Peyer's patch (tissue), 4 donors: ENCODE results near the gene BCAS3. TPM values are rescaled to one million over a fixed set of nuclear protein-coding genes. Genes with fewer than 3 reads are reported as not detected.

ENCODE experiments used
- DNase-seq, 3 donors: peaks; one replicate each; pipeline ENCODE4 v3.0.0-alpha.2; 2017 to 2019
- H3K27ac ChIP-seq, 4 donors: fragments of 200-600 bp; sonication (generic); one replicate each; pipeline ENCODE4 v1.5.1; 2016 to 2019
- H3K27me3 ChIP-seq, 2 donors: fragments of 200-600 bp; sonication (generic); one replicate each; pipeline ENCODE4 v1.5.1; 2019
- H3K36me3 ChIP-seq, 3 donors: fragments of 200-600 bp; sonication (generic); one replicate each; pipeline ENCODE4 v1.5.1; 2016 to 2019
- H3K4me1 ChIP-seq, 4 donors: fragments of 200-600 bp; sonication (generic); one replicate each; pipeline ENCODE4 v1.5.1; 2016 to 2019
- H3K4me3 ChIP-seq, 4 donors: fragments of 200-600 bp; sonication (generic); 1 replicate in 3 of 4; 2 replicates in 1 of 4; pipeline ENCODE4 v1.5.1; 2016 to 2019; ENCODE audit warnings: mild to moderate bottlenecking in 1 of 4
- H3K9me3 ChIP-seq, 4 donors: fragments of 200-600 bp; sonication (generic); one replicate each; pipeline ENCODE4 v1.5.1; 2016 to 2019; ENCODE audit warnings: mild to moderate bottlenecking in 1 of 4
- POLR2A ChIP-seq, 2 donors: fragments of 450-650 bp; IDR thresholded peaks; one replicate each; pipeline ENCODE4 v1.5.1; 2017; ENCODE audit warnings: antibody characterized with exemption in 2 of 2, mild to moderate bottlenecking in 2 of 2, moderate library complexity in 2 of 2
- total RNA-seq, 4 donors: library from RNA; depleted of rRNA; stranded (reverse); fragments of >200 nt; gene quantifications; one replicate each; pipeline ENCODE4 v1.1.0, GENCODE V29; 2016
- TF ChIP-seq, protein P1 (sequence below), 6 experiments: fragments of 450-650 bp in 4 of 6; fragments of 200-600 bp in 2 of 6; sonication (generic) in 1 of 6; IDR thresholded peaks; one replicate each; pipeline ENCODE4 v1.5.1; 2017 to 2019; ENCODE audit warnings: antibody characterized with exemption in 6 of 6, mild to moderate bottlenecking in 3 of 6, moderate library complexity in 1 of 6

BCAS3 gene
- total RNA-seq, 4 donors from 2014 or later = 25.7 to 109 (median 57.1) TPM

DNA sequence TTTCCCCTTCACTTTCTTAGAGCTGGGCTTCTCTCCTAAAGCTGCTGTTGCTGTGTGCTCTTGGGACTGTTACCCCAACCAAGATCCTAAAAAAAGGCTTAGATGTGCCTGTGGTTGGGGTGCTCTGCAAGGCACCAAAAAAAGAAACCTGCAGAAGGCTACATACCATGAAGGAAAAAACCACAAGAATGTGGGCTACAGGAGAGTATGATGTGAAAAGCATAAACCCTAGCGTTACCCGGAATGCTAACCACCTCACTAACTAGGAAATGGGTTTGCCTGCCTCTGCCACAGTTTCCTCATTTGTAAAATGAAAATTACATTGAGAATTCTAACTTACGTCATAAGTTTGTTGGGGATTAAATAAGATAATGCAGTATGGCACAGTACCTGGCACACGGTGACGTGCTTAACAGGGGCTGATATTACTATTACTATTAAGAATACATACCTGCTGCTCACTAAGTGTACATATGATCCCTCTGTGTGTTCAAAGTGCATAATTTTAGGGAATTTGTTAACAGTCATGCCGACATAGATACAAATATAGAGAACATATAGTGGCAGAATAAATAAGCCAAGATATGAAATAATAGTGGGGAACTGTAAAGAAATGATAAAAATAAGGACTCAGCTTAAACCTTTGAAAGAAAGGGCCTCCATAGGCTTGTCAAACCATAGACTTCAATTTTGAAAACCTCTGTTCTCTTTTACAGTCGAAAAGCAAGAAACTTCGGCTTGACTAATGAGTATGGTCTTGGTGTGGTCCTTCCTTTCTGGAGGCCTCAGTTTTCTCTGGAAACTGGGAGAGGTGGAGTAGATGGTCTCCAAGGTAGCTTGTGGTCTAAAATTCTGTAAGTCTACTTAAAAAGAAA, 544.2 kb downstream of the BCAS3 start:
- no peaks in the 10 kb centered on the region for H3K4me1 ChIP-seq
- H3K36me3 ChIP-seq = no peaks in the 10 kb centered on the region
- TF ChIP-seq POLR2A (IDR thresholded peaks at IDR 0.05) = no peak
- TF ChIP-seq, protein P1, sequence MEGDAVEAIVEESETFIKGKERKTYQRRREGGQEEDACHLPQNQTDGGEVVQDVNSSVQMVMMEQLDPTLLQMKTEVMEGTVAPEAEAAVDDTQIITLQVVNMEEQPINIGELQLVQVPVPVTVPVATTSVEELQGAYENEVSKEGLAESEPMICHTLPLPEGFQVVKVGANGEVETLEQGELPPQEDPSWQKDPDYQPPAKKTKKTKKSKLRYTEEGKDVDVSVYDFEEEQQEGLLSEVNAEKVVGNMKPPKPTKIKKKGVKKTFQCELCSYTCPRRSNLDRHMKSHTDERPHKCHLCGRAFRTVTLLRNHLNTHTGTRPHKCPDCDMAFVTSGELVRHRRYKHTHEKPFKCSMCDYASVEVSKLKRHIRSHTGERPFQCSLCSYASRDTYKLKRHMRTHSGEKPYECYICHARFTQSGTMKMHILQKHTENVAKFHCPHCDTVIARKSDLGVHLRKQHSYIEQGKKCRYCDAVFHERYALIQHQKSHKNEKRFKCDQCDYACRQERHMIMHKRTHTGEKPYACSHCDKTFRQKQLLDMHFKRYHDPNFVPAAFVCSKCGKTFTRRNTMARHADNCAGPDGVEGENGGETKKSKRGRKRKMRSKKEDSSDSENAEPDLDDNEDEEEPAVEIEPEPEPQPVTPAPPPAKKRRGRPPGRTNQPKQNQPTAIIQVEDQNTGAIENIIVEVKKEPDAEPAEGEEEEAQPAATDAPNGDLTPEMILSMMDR (IDR thresholded peaks at IDR 0.05) = no peak
- H3K4me3 ChIP-seq = no peak overlapping the region
- peak overlapping the region in 1 of 4 donors; percentile 18 for H3K27ac ChIP-seq
- no peaks in the 10 kb centered on the region for H3K27me3 ChIP-seq
- no peaks in the 10 kb centered on the region for H3K9me3 ChIP-seq
- no peak for DNase-seq

DNA sequence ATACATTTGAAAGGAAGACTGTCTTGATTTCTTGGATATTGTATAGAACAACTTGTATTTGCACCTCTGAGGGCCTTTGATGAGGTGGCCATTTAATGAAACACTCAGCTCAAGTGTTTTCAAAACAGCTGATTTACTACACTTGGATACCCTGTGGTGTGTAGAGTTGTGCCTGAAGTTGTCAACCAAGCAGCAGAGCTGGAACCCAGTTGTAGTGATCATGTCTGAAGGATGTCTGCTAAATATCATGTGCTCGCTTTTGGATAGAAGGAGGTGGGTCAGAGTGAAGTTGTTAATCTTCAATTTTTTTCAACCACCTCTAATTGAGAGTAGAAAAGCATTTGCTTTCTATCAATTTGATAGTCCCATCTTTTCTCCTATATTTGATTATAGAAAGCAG, 546.1 kb downstream of the BCAS3 start:
- Histone ChIP-seq H3K27me3 (no peaks in the 10 kb centered on the region), H3K36me3 (no peaks in the 10 kb centered on the region), H3K27ac (no peak overlapping the region), H3K4me3 (no peak overlapping the region), H3K4me1 (no peaks in the 10 kb centered on the region), H3K9me3 (no peaks in the 10 kb centered on the region)
- DNase-seq = no peak
- TF ChIP-seq, protein P1 (IDR thresholded peaks at IDR 0.05) = no peak
- TF ChIP-seq POLR2A (IDR thresholded peaks at IDR 0.05) = no peak

DNA sequence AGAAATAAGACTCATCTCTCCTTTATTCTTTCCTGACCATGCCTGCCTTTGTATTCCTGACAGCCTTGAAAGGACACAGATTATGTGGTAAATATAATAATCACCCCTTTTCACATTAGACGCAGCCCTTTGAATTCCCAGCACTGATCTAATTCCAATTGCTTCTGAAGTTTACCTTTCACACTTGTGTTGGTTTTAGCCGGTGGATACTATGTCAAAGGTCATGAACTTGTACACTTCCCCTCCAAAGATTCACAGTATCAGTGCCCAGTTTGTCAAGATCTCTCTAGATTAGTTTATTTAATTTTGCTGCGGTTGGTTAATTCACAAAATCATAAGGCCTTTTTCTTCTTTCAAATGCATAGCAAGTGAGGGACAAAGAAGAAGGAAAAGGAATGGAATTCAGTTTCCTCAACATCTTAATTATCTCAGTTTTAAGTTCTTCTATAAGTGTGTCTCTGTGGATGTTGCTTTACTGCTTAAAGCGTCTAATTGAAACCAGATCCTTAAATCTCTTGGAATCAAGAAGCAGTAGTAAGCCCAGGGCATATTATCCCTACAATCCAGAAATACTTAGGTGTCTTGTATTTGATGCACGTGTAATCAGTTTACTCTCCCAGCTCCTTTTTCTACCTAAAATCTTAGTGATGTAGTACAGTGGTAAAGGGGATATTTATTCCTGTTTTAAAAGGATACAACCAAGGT, 547.7 kb downstream of the BCAS3 start:
- H3K4me3 ChIP-seq = no peak overlapping the region
- no peaks in the 10 kb centered on the region for H3K36me3 ChIP-seq
- H3K27ac ChIP-seq = no peak overlapping the region
- no peak for DNase-seq
- no peaks in the 10 kb centered on the region for H3K27me3 ChIP-seq
- H3K4me1 ChIP-seq = no peaks in the 10 kb centered on the region
- H3K9me3 ChIP-seq = no peaks in the 10 kb centered on the region
- TF ChIP-seq, protein P1 (IDR thresholded peaks at IDR 0.05) = no peak
- no peak for TF ChIP-seq POLR2A (IDR thresholded peaks at IDR 0.05)

DNA sequence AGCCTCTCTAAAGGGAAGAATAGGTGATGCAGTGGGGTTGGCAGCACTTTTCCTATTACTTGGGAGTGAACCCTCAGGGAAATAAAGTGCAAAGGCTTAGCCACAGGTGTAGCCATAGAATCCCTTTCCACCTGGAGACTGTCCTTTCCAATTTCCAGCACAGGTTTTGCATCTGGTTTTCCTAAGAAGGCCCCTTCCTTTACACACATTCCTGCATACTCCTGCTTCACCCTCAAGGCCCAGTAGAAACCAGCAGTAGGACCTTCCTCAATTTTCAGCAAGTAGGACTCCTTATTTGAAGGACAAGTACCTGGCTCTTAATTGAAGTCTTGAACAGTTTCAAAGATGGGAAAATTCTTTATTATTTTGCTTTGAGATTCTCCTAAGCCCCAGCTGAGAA, 550.2 kb downstream of the BCAS3 start:
- TF ChIP-seq, protein P1 (IDR thresholded peaks at IDR 0.05) = no peak
- no peak for TF ChIP-seq POLR2A (IDR thresholded peaks at IDR 0.05)
- Histone ChIP-seq H3K27ac (no peak overlapping the region), H3K27me3 (no peaks in the 10 kb centered on the region), H3K36me3 (no peaks in the 10 kb centered on the region), H3K4me3 (no peak overlapping the region), H3K9me3 (no peaks in the 10 kb centered on the region), H3K4me1 (no peaks in the 10 kb centered on the region)
- no peak for DNase-seq

DNA sequence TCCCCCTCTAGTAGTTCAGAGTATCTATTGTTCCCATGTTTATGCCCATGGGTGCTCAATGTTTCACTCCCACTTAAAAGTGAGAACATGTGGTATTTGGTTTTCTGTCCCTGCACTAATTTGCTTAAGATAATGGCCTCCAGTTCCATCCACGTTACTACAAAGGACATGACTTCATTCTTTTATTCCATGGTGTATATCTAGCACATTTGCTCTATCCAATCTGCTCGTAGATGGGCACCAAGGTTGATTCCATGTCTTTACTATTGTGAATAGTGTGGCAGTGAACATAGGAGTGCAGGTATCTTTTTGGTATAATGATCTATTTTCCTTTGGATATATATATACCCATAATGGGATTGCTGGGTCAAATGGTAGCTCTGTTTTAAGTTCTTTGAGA, 552.8 kb downstream of the BCAS3 start:
- no peaks in the 10 kb centered on the region for H3K27me3 ChIP-seq
- H3K27ac ChIP-seq = no peak overlapping the region
- TF ChIP-seq, protein P1 (IDR thresholded peaks at IDR 0.05) = no peak
- no peak for TF ChIP-seq POLR2A (IDR thresholded peaks at IDR 0.05)
- H3K36me3 ChIP-seq = no peaks in the 10 kb centered on the region
- no peak for DNase-seq
- H3K9me3 ChIP-seq = no peaks in the 10 kb centered on the region
- H3K4me1 ChIP-seq = no peaks in the 10 kb centered on the region
- H3K4me3 ChIP-seq = no peak overlapping the region
